C4-2B (cell line): Measurements from ENCODE around the gene WFS1.

Experiments
- ZFX ChIP-seq: fragments of 450-650 bp; IDR thresholded peaks from 2 replicates; pipeline ENCODE4 v1.6.1; 2017
- TF ChIP-seq, protein P1 (sequence below): fragments of 450-650 bp; conservative IDR thresholded peaks from 2 replicates; pipeline ENCODE4 v1.5.1; 2017; ENCODE audit warnings: mild to moderate bottlenecking

DNA sequence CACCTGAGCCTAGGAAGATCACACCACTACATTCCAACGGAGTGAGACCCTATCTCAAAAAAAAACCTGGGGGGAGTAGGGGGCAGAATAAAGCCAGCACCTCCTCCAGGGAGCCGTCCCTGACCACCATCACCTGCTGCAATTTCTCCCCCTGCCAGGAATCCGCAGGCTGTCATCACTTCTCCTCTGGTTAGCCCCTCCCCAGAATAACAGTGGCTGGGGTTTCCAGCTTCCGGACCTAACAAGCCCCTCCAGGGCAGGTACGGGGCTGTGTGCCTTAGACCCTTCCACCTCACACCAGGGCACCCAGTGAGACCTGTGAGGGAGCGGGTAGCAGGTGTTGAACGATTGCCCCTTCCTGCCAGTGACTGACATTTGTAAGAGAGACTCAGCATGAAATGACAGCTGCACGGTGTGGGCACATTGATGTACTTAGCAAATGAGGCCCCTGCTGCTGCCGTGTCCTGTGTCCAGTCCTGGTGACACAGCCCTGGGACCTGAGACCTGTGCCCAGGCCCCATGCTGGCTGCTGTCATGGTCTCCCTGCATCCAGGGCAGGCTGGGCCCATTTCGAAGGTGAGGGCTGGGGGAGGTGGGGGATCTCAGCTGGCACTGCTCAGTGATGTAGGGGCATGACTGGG lies 6.7 kb upstream of the WFS1 start:
- TF ChIP-seq, protein P1, sequence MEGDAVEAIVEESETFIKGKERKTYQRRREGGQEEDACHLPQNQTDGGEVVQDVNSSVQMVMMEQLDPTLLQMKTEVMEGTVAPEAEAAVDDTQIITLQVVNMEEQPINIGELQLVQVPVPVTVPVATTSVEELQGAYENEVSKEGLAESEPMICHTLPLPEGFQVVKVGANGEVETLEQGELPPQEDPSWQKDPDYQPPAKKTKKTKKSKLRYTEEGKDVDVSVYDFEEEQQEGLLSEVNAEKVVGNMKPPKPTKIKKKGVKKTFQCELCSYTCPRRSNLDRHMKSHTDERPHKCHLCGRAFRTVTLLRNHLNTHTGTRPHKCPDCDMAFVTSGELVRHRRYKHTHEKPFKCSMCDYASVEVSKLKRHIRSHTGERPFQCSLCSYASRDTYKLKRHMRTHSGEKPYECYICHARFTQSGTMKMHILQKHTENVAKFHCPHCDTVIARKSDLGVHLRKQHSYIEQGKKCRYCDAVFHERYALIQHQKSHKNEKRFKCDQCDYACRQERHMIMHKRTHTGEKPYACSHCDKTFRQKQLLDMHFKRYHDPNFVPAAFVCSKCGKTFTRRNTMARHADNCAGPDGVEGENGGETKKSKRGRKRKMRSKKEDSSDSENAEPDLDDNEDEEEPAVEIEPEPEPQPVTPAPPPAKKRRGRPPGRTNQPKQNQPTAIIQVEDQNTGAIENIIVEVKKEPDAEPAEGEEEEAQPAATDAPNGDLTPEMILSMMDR, result no peak
- no peak for TF ChIP-seq ZFX
